Skeletal muscle satellite cell (primary cell): Measurements from ENCODE around the gene AP3B1.

Experiments used
- H3K27me3 ChIP-seq: 2 replicates; pipeline ENCODE4 v1.7.0; 2013; ENCODE audit warnings: low read length; ENCODE audit not compliant: control insufficient read depth, insufficient read depth
- H3K36me3 ChIP-seq: 2 replicates; pipeline ENCODE4 v1.7.0; 2013; ENCODE audit warnings: mild to moderate bottlenecking, control low read depth, low read length; ENCODE audit not compliant: insufficient read depth
- H3K4me1 ChIP-seq: 2 replicates; pipeline ENCODE4 v1.7.0; 2013; ENCODE audit warnings: low read length; ENCODE audit not compliant: control insufficient read depth, insufficient read depth
- H3K4me2 ChIP-seq: 2 replicates; pipeline ENCODE4 v1.7.0; 2013; ENCODE audit warnings: mild to moderate bottlenecking, low read length
- H3K4me3 ChIP-seq: 2 replicates; pipeline ENCODE4 v1.7.0; 2013; ENCODE audit warnings: low read length
- H3K9ac ChIP-seq: 2 replicates; pipeline ENCODE4 v1.7.0; 2013; ENCODE audit warnings: mild to moderate bottlenecking, low read depth, low read length, moderate library complexity
- H3K9me3 ChIP-seq: replicated peaks from 2 replicates; pipeline ENCODE4 v1.7.0; 2013; ENCODE audit warnings: mild to moderate bottlenecking, control low read depth, low read length

The AP3B1 gene

DNA sequence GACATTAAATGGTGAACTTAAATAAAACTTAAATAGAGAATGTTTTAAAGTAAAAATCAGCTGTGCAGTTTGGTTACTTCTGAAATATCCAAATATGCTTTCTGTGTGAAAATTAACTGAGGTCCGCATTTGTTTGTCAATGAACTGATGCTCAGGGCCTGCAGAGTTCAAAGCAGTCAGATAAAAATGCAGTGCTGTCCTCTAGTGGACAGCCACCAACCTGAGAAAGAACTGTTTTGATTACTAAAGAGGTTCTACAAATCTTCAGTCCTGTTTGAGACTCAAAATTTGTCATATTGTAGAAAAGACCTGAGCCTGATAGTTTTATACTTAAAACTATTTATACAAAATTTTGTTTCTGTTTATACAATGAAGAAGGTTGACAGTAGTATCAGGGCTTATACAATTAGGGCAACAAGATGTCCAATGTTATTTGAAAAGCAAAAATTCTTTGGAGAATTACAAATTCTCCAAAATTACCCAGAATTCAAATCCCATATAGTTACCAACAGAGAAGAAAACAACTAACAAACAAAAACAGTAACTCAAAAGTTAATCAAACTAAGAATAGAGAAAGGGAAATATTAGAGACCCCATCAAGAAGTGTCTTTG, 286.0 kb downstream of the AP3B1 start:
- Histone ChIP-seq H3K4me3 (no peak overlapping the region), H3K9ac (no peak overlapping the region), H3K9me3 (no peaks in the 10 kb centered on the region), H3K4me1 (peaks cover 4% of the 10 kb centered on the region), H3K4me2 (no peak overlapping the region), H3K36me3 (peaks cover 5% of the 10 kb centered on the region), H3K27me3 (no peaks in the 10 kb centered on the region)

DNA sequence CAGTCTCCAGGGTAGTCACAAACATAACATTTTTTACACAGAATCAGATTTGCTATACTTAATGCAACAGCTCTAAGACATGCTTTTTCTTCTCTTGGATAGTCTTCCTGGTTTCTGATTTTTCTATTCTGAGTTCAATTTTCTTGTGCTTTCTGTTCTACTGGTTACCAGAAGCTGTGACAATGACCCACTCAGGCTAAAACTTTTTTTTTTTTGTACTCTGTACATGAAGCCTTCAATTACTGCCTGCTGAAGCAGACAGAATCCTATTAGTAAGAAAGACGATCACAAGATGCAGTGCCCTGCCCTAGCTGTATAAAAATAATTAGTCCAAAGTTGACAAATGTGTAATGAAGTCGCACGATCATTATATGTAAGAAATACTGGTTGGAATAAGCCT, 287.3 kb downstream of the AP3B1 start:
- peaks cover 4% of the 10 kb centered on the region for H3K4me1 ChIP-seq
- no peak overlapping the region for H3K4me3 ChIP-seq
- no peak overlapping the region for H3K9ac ChIP-seq
- no peaks in the 10 kb centered on the region for H3K9me3 ChIP-seq
- no peak overlapping the region for H3K4me2 ChIP-seq
- H3K27me3 ChIP-seq, result no peaks in the 10 kb centered on the region
- no peaks in the 10 kb centered on the region for H3K36me3 ChIP-seq

DNA sequence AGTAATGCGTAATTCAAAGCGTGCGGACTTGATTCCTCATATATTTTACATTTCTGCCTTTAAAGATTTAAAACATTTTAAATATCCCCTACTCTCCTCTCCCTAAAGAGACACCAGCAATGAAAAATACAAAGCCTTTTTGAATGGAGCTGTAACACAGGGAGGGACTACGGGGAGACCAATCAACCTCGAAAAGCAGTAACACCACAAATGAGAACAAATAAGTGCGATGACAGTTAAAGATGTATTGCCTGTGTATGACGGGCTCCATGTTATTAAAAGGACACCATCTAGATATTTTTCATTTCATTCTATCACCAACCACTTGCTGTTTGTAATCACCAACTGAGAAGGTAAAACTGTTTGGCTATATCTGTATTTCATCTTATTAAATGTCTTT, 288.0 kb downstream of the AP3B1 start:
- Histone ChIP-seq H3K9me3 (no peaks in the 10 kb centered on the region), H3K9ac (no peak overlapping the region), H3K36me3 (no peaks in the 10 kb centered on the region), H3K27me3 (no peaks in the 10 kb centered on the region), H3K4me2 (no peak overlapping the region), H3K4me1 (peaks cover 4% of the 10 kb centered on the region), H3K4me3 (no peak overlapping the region)

DNA sequence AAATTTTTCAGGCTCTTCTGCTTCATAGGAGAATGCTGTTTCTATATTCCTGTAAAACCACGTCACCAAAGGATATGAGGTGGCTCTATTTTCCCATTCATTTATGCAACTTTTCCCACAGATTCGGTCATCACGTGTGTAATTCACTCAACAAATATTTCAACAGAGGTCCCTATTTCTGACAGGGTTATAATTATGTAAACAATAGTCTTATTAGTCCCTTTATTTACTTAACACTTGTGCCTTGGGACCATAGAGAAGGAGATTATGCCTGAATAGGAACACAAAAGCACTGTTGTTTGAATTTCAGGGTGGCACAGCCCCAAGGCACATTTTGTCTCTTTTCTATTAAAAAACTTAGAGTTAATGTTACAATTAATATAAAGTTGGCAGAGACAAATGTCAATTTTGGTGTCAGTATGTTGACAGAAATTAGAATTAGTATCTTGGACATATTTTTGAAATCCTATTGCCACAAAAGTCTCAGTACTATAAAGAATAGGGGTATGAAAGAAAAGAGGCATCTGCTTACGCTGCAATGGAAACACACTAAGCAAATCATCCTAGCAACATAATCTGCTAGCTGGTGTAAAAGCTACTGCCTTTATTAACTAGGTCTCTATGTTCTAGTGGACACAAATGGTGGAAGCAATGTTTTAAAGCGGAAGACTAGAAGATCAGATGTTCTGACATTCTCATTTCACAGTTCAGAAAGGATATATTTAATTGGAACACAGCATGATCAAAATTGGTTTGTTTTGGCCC, 289.3 kb downstream of the AP3B1 start:
- Histone ChIP-seq H3K36me3 (no peaks in the 10 kb centered on the region), H3K4me3 (no peak overlapping the region), H3K4me1 (no peaks in the 10 kb centered on the region), H3K9me3 (no peaks in the 10 kb centered on the region), H3K9ac (no peak overlapping the region), H3K27me3 (no peaks in the 10 kb centered on the region), H3K4me2 (no peak overlapping the region)

GRCh38 chr5:78004559-78004958, 289.9 kb downstream of the AP3B1 start:
- no peak overlapping the region for H3K9ac ChIP-seq
- H3K27me3 ChIP-seq, result no peaks in the 10 kb centered on the region
- H3K4me1 ChIP-seq, result no peaks in the 10 kb centered on the region
- H3K36me3 ChIP-seq, result no peaks in the 10 kb centered on the region
- H3K4me2 ChIP-seq, result no peak overlapping the region
- no peak overlapping the region for H3K4me3 ChIP-seq
- H3K9me3 ChIP-seq, result no peaks in the 10 kb centered on the region

GRCh38 chr5:78003919-78004318, 290.6 kb downstream of the AP3B1 start:
- no peak overlapping the region for H3K4me2 ChIP-seq
- no peak overlapping the region for H3K9ac ChIP-seq
- H3K4me1 ChIP-seq, result no peaks in the 10 kb centered on the region
- no peak overlapping the region for H3K4me3 ChIP-seq
- peaks cover 4% of the 10 kb centered on the region for H3K36me3 ChIP-seq
- H3K27me3 ChIP-seq, result no peaks in the 10 kb centered on the region
- H3K9me3 ChIP-seq, result no peaks in the 10 kb centered on the region

DNA sequence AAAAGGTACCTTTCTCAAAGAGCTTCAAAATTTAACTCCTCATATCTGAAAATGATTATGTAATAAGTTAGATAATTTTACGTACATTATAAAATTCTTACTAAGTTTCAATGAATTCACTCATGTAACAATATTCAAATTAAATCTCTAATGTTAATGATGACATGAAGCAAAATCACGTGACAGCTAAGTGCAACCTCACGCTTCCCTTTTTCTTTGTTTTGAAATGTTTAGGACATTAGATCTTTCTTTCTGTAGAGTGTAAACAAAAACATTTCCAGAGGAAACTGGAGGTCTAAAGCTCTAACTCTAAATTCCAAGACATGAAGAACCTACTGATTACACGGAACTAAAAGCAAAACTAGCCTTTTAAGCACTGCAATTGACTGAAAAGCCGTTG, 291.0 kb downstream of the AP3B1 start:
- H3K4me3 ChIP-seq, result no peak overlapping the region
- H3K9ac ChIP-seq, result no peak overlapping the region
- H3K4me1 ChIP-seq, result no peaks in the 10 kb centered on the region
- no peak overlapping the region for H3K4me2 ChIP-seq
- no peaks in the 10 kb centered on the region for H3K9me3 ChIP-seq
- peaks cover 5% of the 10 kb centered on the region for H3K36me3 ChIP-seq
- H3K27me3 ChIP-seq, result no peaks in the 10 kb centered on the region

GRCh38 chr5:78002690-78003089, 291.8 kb downstream of the AP3B1 start:
- no peaks in the 10 kb centered on the region for H3K27me3 ChIP-seq
- H3K4me1 ChIP-seq, result no peaks in the 10 kb centered on the region
- H3K9ac ChIP-seq, result no peak overlapping the region
- H3K9me3 ChIP-seq, result no peaks in the 10 kb centered on the region
- H3K4me2 ChIP-seq, result no peak overlapping the region
- H3K4me3 ChIP-seq, result no peak overlapping the region
- peaks cover 5% of the 10 kb centered on the region for H3K36me3 ChIP-seq

DNA sequence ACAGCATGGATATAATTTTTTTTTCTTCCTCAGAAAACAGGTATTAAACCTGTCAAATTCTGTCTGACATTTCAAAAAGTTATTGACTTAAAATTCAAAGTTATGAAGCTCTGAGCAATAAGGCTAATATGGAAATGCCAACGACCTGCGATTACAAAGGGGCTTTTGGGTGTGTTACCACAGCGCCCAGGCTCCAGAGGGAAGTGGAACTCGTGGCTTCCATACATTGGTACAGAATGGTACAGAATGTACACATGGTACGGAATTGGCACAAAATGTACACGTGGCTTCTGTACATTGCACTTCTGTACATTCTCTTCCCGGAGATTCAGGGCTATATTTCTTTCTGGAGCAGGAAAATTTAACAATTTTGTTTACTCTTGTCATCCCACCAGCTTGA, 293.3 kb downstream of the AP3B1 start:
- H3K36me3 ChIP-seq, result peaks cover 5% of the 10 kb centered on the region
- H3K27me3 ChIP-seq, result no peaks in the 10 kb centered on the region
- H3K4me1 ChIP-seq, result no peaks in the 10 kb centered on the region
- no peak overlapping the region for H3K4me2 ChIP-seq
- no peak overlapping the region for H3K4me3 ChIP-seq
- H3K9ac ChIP-seq, result no peak overlapping the region
- H3K9me3 ChIP-seq, result no peaks in the 10 kb centered on the region

DNA sequence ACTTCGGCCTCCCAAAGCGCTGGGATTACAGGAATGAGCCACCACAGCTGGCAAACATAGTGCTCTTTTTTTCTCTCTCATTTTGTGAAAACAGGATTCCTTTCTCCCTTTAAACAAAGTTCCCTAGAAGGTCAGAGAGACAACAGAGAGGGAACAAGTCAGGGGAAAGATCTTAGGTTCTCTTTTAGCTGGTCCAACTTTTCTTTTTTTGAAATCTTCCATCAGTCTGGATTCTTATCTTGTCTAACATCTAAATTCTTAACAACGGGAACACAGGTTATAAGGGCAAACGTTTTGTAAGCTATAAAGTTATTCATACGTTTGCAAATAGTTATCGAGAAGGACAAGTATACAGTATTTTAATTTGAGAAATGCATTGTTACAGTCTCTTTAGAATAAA, 294.3 kb downstream of the AP3B1 start:
- Histone ChIP-seq H3K9me3 (no peaks in the 10 kb centered on the region), H3K4me3 (no peak overlapping the region), H3K4me2 (no peak overlapping the region), H3K9ac (no peak overlapping the region), H3K27me3 (no peaks in the 10 kb centered on the region), H3K4me1 (no peaks in the 10 kb centered on the region), H3K36me3 (peaks cover 5% of the 10 kb centered on the region)

DNA sequence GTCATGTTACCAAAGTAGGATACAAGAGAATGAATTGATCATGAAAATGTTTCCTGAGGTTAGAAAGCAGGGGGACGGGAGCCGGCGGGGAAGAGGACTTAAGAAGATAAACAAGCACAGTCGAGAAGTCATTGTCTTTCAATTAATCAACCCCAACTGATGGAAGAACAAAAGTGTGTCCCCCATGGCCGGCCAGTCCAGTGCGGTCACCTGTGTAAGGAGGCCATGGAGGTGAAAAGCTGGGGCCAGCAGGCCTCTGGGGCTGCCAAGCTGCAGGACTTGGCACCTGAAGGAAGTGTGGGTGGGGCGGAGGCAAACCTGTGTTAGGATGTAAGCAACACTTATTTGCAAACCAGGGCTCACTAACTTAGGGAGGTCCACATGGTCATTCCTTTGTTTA, 295.1 kb downstream of the AP3B1 start:
- Histone ChIP-seq H3K9me3 (no peaks in the 10 kb centered on the region), H3K9ac (no peak overlapping the region), H3K4me1 (no peaks in the 10 kb centered on the region), H3K27me3 (no peaks in the 10 kb centered on the region), H3K36me3 (peaks cover 5% of the 10 kb centered on the region), H3K4me2 (no peak overlapping the region), H3K4me3 (no peak overlapping the region)

- H3K4me3 ChIP-seq, result no peak overlapping the region
- no peak overlapping the region for H3K9ac ChIP-seq
- H3K4me2 ChIP-seq, result no peak overlapping the region
- no peaks in the 10 kb centered on the region for H3K4me1 ChIP-seq
- no peaks in the 10 kb centered on the region for H3K27me3 ChIP-seq
- no peaks in the 10 kb centered on the region for H3K9me3 ChIP-seq
- H3K36me3 ChIP-seq, result peaks cover 12% of the 10 kb centered on the region
Measured at GRCh38 chr5:77996943-77997342, 297.6 kb downstream of the AP3B1 start.
